Stimulated activated CD8-positive, alpha-beta memory T cell treated with anti-CD3 and anti-CD28 coated beads, Interleukin-12 subunit alpha, Interleukin-12 subunit beta, amount 100 ng/mL, for 1 hour (primary cell): ENCODE results near the gene TOX2.

Source experiments
- DNase-seq: peaks from one replicate; pipeline ENCODE4 v3.0.0-alpha.2; 2020; ENCODE audit warnings: low read depth

Gene TOX2

DNA sequence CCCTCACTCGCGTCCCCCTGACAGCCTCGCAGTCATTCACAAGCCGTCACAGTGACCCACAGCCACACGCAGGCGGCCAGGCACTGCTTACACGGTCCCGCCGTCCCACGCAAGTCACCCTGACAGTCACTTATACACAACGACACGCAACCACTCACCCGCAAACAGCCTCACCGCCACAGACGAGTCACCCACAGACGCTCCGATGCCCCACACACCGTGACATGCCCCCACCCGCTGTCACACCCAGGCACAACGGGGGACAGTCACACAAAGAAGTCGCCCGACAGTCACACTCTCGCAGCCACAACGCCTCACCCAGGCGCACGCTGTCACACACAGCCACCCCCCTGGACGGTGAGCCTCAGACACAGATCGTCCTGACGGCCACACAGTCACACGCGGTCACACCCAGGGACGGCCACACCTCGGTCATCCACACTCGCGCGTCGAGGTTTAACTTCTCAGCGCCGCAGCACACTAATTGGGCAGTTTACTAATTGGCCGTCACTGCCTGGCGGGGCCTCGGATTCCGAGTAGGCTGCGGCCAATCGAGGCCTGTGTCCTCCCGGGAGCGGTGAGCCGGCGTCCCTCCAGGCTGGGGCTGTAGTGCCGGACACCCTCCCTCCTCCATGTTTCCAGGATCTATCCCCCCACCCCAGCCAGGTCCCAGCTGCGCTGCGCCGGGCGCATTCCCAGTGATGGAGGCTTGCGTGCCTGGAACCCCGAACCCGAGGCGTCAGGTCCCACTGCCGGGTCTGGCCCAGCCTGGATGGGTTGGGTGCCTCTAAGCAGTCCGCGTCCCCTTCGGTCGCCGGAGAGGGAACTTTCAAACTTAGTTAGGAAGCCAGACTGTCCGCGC, 790 bp downstream of the TOX2 start:
- no peak for DNase-seq

DNA sequence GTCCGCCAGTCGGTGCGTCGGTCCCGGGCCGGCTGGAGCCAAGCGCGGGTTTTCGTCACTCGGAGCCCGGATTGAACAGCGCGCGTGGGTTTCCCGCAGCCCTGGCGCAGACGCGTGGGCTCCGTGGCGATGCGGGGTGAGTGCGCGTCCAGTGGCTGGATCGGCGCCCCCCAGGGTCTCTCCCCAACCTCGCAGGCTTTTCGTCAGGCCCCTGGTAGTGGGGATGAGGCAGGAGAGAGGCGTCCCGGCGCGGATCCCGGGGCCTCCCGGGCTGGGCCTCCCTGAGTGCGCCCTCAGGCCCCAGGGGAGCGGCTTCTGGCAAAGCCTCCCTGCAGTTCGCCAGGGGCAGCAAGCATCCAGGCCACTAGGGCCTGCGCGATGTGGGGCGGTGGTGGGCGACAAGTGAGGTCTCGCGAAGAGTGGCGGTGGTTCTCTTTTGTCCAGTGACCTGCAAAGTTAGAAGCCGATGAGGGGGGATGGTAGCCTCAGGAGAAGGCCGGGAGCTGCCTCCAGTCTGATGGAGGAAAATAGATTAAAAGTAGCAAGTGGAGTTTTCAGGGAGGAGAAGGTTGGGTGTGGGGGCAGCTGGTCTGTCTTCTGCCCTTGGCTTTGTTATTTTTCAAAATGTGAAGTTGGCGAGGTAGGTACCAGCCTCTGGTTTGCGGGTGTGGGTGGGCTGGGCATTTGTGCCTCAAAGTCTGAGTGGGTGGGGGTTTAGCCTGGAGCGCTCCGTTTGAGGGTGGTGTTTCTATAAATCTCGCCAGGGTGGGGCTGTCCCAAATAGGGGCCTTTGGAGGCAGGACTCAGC, 1.6 kb downstream of the TOX2 start:
- DNase-seq, result no peak

DNA sequence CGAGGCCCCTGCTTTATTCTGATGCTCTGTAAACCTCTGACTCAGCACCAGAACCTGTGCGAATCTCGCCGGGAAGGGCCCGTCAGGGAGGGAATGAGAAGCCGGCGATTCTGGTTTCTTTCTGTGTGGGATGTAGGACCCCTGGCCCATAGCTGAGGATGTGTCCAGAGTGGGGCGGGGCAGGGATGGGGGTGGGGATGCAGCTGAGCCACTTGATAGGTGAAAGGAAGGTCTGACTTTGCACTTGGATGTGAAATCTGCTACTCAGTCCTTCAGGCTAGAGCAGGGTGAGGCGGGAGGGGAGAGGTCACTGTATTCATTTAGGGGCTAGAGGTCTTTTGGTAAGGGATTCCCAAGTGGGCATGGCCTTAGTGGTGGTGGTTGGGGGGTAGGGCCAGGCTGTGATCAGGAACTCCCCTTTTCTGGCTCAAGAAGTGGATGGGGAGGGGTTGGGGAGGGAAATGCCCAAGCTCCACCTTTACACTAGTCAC, 2.3 kb downstream of the TOX2 start:
- no peak for DNase-seq

DNA sequence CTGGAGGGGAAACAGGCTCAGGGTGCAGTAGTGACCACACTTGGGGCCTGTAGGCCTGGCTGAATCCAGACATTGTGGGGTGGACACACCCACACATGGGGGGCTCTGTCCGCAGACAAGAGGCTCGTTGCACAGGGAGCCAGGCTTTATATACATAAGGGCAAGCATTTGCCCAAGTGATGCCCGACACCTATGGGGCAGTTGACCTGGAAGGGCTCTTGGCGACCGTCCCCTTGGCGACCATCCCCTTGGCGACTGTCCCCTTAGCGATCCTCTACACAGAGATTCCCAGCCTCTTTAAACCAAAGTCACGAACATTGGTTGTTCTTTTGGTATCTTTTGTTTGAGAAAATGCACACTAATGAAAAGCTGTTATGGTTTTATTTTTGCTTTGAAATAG, 2.7 kb downstream of the TOX2 start:
- DNase-seq, result no peak

DNA sequence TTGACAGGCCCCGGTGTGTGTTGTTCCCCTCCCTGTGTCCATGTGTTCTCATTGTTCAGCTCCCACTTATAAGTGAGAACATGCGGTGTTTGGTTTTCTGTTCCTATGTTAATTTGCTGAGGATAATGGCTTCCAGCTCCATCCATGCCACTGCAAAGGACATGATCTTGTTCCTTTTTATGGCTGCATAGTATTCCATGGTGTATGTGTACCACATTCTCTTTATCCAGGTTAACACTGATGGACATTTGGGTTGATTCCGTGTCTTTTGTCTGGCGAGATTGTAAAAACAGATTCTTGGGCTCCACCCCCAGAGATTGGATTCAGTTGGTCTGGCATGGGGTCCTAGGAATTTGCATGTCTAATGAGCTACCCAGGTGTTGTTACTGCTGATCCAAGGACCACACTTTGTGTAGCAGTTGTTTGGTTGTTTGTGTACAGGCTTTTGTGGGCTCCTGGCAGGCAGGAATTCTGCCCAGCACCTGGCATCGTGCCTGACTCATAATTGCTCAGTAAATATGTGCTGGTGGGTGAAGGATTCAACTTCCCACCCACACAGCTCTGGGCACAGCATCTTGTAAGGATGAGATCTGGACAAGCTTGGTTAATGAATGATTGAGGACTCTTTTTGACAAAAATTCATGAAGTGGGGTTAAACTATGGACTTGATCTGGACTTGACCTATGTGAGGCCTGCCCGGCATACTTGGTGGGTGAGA, 5.2 kb downstream of the TOX2 start:
- no peak for DNase-seq

DNA sequence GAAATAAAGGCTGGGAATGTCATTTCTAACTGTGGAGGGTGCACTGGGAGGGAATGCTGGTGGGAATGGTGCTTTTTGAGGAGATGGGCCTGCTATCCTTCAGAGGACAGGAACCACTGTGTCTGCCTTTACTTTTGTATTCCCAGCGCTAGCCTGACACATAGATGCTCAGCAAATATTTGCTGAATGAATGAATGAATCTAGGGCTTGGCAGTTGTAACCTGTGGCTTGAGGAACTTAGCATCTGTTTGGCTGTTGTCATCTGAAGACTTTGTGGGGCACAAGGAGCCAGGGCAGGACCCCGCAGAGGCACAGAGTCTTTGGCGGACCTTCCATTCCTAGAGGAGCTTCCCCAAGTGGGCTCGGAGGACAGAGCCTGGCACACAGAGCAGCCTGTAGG, 6.1 kb downstream of the TOX2 start:
- DNase-seq, result no peak

DNA sequence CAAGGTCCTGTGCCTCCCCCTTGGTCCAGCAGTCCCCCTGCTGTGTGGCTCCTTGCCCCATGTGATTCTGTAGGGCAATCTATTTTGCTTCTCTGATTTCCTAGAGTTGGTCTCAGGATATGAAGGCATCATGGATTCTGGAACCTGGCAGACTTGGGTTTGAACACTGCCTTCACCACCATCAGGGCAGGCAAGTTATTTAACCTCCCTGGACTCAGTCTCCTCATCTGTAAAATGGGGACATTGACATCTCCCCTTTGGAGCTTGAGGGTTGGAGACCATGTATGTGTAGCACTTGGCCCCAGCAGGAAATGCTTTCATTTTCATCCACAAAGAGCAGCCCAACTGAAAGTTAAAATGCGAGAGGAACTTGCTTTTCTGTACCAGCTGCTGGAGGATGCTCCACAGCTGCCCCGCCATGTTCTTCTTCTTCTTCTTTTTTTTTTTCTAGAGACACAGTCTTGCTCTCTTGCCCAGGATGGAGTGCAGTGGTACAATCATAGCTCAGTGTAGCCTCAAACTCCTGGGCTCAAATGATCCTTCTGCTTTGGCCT, 6.7 kb downstream of the TOX2 start:
- DNase-seq, result no peak

DNA sequence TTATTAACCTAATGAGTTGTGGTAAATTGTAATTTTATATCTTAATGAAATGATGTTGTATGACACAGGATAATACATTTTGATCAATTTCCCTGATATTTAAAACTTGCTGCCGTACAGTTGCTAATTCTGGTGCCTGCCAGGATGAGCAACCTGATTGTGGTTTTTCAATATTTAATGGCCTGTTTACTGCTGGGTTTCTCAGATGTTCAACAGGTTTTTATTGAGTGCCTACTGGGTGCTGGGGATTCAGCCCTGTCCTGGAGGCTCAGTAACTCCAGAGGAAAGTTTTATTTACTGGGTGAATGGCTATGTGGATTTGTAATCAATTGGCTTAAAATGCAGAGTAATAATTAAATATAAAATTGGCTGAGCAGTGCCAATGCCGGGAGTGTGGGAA, 8.0 kb downstream of the TOX2 start:
- no peak for DNase-seq

DNA sequence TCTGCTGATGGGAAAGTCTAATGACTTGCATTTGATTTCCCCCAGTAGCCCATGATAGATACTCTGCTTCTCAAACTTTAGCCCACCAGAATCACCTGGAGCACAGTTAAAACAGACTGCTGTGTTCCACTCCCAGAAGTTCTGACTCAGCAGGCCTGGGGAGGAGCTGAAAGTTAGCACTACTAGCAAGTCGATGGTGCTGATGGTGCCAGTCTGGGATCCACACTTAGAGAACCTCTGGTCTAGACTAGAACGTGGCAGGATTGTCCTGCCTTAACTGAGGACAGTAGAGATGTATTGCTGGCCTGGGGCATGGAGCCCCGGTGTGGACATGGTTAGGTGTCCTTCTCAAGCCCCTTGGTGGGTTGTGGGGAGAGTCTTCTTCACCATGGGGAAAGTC, 8.7 kb downstream of the TOX2 start:
- DNase-seq, result no peak

DNA sequence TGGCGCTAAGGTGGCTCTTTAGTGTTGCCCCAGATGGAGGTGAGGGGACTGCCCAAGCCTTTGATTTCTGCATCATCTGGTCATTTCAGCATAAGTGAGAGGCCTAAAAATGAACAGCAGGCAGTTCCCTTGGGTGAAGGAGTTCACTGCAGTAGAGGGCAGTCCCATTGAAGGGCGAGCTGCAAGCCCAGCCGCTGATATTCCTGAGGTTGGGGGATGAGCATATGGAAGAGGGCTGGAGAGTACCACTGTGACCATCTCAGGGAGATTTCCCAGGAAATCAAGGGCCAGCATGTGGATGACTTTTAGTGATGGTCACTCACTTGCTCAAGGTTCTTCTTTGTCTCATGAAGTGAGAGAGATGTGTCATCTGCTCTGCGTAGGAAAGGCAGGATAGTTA, 9.3 kb downstream of the TOX2 start:
- no peak for DNase-seq

DNA sequence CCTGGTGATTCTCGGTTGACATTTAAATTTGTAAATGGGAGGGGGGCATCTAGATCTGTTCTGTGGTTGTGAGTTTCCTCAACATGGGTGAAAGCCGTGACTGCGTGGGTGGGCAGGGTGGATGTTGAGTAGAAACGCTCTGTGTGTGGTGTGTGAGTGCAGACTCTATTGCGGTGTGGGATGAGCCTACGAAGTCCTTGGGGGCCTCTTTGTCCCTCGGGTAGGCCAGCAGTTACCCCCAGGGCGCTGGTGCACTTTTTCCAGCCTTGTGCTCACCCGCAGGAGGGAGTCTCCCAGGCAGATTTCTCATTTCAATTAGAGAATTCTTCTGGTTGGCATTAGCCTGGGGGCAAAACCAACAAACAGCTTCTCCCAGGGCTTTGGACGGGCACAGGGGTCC, 10.6 kb downstream of the TOX2 start:
- peak; percentile 22 for DNase-seq

DNA sequence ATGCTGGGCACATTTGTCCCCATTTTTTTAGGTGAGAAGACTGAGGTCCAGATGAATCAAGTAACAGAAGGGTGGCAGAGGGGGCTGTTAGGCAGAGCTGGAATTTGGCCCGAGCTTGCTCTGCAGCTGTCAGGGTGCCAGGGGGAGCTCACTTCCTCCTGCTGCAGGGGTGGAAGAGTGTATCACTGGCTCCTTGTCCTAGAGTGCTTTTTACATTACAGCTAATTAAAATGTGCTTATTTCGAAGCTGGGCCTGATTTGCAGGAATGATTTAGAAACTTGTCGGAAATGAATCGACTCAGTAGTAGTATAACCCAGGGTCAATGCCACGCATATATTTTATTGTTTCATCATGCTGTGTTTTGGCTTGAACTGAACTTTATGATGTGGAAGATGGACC, 11.1 kb downstream of the TOX2 start:
- no peak for DNase-seq

DNA sequence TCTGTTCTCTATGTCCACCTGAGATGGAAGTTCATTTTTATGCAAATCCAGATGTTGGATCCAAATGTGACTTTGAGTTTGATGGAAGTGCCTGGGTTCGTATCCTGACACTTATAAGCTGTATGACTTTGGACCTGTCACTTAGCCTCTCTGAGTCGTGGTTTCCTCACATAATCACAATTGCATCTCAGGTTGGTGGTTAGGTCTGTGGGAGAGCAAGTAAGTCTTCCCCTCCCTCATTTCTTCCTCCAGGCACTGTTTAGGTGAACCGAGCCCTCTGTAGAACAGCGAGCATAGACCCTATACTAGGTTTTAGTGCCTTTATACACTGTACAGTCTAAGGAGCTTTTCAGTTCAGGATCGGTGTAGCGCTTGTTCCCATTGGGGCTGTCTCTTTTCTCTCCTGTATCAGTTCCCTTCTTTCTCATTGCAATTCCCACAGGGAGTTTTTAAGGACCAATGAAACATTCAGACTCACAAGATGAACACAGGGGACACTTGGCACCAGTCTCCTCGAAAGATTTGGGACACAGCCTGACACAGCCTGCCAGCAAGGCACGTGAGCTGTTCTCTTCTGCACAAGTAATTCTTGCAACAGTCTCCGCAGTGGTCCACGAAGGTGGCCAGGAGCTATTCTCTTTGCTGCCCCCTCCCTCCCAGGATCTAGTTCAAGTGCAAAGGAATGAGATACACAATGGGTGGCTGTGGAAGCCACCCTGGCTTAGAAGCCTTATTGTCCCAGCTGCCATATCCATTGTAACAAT, 11.8 kb downstream of the TOX2 start:
- no peak for DNase-seq

DNA sequence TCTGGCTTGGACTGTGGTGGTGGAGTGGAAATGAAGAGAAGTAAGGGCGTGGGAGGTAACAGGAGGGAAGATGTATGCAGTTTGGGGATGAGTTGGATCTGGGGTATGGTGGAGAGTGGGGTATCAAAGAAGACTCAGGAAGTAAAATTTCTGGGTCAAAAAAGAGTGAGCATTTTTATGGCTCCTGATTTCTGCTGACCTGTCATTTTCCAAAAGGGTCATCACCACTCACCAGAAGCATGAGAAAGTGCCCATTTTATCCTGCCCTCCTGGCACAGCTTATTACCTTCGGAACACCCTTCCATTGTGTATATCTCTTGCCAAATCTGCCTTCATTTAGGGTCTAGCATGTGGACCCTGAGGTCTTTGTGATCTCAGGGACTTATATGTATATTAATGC, 17.3 kb downstream of the TOX2 start:
- DNase-seq, result no peak

DNA sequence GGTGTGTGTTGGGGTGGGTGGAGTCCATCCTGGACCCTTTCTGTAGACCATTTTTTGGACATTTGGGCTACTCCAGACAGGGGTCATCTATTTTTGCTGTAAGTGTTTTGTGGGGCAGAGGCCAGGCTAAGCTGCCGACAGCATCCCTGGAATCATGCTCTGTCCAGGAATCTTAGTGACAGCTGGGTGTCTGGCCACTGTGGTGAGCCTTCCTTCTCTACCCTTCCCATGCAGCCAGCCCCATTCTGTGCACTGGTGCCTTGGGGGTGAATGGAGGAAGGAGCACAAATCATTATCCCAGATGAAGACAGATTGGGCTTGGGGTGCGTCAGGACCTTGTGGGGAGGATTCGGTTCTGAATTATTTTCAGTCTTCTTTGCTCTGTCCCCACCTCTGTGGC, 20.2 kb downstream of the TOX2 start:
- DNase-seq, result no peak

DNA sequence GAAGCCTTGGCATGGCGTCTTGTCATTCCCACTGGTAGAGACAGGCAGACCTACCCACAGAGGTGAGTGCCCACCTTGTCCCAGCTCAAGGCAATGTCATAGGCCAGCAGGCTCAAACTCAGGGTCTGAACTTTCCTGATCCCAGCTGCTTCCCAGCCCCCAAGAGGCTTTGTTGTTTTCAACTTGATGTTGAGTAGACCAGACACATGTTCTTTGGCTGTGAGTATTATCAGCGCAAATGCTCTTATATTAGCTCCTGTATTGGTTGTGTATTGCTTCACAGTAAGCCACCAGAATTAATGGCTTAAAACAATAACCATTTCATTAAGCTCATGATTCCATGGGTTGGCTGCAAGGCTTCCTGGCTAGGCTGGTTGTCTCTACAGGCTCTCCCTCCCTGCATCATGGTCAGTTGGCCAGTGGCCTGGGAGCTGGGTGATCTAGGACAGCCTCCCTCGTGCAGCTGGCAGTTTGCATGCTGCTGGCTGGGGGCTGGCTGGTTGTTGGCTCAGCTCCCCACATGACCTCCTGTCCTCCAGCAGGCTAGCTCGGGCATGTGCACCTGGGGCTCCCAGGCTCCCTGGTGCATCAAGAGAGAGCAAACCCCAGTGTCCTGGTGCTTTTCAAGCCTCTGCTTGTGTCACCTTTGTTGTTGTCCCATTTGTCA, 21.6 kb downstream of the TOX2 start:
- no peak for DNase-seq

DNA sequence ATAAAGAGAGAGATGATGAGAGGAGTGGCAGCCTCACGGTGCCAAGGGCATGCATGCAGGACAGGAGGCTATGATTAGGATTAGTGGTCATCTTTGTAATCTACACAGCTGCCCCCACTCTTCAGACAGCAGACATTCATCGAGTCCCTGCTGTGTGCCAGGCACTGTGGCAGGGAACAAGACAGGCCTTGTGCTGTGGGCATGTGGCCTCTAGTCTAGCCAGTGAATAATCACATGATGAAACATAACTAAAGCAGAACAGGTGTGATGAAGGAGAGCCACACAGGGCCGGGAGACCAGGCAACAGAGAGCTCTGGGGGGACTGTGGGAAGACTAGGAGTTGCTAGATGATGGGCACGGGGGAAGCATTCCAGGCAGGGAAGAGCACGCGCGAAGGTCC, 22.2 kb downstream of the TOX2 start:
- no peak for DNase-seq

DNA sequence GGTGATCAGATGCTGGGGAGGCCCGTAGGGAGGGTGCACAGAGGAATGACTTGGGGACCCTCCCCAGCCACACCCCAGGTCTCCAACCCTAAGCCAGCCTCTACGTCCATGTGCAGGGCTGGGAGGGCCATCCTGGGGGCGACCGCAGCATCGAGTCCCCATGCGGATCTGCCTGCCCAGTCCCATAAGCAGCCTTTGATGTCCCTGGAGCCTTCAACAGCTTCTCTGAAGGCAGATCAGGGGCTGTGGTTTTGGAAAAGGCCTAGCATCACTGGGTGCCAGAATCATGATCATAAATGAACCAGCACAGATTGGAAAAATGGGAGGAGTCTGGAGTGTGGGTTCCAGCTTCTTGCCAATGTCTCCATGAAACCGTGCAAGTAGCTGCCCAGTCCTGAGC, 22.9 kb downstream of the TOX2 start:
- no peak for DNase-seq

DNA sequence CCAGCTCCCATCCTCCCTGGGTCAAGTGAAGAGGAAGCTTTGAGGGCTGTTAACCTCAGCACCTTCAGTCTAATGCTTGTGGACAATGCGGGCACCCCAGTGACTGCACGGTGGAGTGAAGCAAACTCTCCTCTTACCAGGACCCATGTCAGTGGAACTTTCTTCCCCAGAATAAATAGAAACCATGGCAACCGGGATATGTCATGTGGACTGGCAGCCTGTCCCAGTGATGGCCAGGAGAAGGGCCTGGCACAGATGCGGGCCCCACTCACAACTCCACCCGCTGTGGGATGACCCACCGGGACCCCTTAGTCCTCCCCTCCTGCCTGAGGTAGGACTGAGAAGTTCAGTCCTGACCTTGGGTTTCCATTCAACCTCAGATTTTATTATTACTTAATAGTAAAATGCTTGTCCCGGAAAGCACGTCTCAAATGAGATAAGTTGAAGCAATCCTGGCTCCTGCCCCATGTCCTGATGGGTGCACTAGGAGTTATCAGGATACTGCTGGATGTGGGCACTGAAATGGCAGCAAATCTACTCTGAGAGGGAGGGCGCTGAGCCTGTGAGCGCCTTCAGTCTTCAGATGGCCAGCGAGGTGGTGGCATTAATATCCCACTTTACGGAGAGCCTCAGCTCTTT, 23.5 kb downstream of the TOX2 start:
- DNase-seq, result no peak

DNA sequence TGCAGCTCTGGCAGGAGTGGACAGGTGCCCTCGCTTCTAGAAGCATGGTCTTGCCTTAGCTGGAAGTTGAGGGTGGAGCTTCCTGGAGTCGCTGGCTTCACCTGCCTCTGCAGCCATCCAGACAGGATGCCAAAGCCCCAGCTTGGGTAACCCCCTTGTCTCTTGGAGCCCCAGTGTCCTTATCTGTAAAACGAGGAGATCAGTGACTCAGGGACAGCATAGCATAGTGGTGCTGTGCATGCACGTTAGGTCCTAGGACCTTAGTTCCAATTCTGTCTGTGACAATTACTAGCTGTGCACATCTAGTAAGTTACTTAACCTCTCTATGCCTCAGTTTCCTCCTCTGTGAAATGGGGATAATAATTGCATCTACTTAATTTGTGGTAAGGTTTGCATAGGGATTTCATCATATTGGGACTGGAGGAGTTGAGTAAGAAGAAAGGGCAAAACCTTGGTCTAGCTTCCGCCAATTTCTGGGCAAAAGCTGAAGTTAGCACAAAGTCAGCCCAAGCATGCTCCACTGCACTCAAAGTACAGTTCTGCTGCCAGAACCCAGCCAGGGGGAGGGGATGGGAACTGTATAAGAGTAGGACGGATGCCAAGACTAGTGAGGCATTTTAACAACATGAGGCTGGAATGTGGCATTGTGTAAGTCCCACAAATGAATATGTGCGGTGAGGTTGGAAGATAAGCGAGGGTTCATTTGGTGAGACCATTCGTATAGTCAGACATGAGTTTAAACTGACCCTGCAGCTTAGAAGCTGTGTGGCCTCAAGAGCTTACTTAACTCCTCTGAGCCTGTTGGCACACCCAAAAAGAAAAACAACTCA, 24.5 kb downstream of the TOX2 start:
- DNase-seq, result no peak
